ENCODE results near the gene MAD1L1.

GRCh38 chr7:2215851-2216250 lies 16.9 kb downstream of the MAD1L1 start:
- TF ChIP-seq, protein P1, sequence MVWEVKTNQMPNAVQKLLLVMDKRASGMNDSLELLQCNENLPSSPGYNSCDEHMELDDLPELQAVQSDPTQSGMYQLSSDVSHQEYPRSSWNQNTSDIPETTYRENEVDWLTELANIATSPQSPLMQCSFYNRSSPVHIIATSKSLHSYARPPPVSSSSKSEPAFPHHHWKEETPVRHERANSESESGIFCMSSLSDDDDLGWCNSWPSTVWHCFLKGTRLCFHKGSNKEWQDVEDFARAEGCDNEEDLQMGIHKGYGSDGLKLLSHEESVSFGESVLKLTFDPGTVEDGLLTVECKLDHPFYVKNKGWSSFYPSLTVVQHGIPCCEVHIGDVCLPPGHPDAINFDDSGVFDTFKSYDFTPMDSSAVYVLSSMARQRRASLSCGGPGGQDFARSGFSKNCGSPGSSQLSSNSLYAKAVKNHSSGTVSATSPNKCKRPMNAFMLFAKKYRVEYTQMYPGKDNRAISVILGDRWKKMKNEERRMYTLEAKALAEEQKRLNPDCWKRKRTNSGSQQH (CRISPR knock-in tag; IDR thresholded peaks at IDR 0.05; ENCODE audit: low read depth) = no peak
- no peak for TF ChIP-seq EZH2 (conservative IDR thresholded peaks at IDR 0.05; ENCODE audit: low read depth, low read length)
- no peak for TF ChIP-seq JUNB (CRISPR knock-in tag; IDR thresholded peaks at IDR 0.05; ENCODE audit: borderline replicate concordance)
- TF ChIP-seq, protein P2, sequence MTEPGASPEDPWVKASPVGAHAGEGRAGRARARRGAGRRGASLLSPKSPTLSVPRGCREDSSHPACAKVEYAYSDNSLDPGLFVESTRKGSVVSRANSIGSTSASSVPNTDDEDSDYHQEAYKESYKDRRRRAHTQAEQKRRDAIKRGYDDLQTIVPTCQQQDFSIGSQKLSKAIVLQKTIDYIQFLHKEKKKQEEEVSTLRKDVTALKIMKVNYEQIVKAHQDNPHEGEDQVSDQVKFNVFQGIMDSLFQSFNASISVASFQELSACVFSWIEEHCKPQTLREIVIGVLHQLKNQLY (CRISPR knock-in tag; IDR thresholded peaks at IDR 0.05) = no peak
- no peak for TF ChIP-seq AHR (CRISPR knock-in tag; IDR thresholded peaks at IDR 0.05)
- no peak for TF ChIP-seq ZNF776 (CRISPR knock-in tag; IDR thresholded peaks at IDR 0.05)
- no peak for TF ChIP-seq SRSF9 (IDR thresholded peaks at IDR 0.05; ENCODE audit: borderline replicate concordance, insufficient read depth, low read depth, low read length, poor library complexity, severe bottlenecking)
- no peak for TF ChIP-seq ARNTL (CRISPR knock-in tag; IDR thresholded peaks at IDR 0.05)
- TF ChIP-seq ZNF207 (IDR thresholded peaks at IDR 0.05; ENCODE audit: borderline replicate concordance) = no peak
- TF ChIP-seq GATAD1 (CRISPR knock-in tag; IDR thresholded peaks at IDR 0.05) = no peak
- TF ChIP-seq ZNF18 (CRISPR knock-in tag; IDR thresholded peaks at IDR 0.05; ENCODE audit: insufficient replicate concordance) = no peak
- no peak for TF ChIP-seq CTCF (CRISPR knock-in tag; IDR thresholded peaks at IDR 0.05)
- no peak for TF ChIP-seq MAF1 (CRISPR knock-in tag; IDR thresholded peaks at IDR 0.05; ENCODE audit: borderline replicate concordance)

Data from HepG2 (cell line).